K562 (cell line): ENCODE measurements around the gene LPCAT3. TPM values are rescaled to one million over a fixed set of nuclear protein-coding genes. Genes with fewer than 3 reads are reported as not detected.

Experiments used
- ATAC-seq: fragments of 200-7000 bp; cut with Tn5 transposase; 3 replicates; pipeline ENCODE4 v1.9.1; 2020; ENCODE audit warnings: moderate library complexity
- BruUV-seq: library from RNA; stranded (reverse); fragments of 400-500 nt; replicated peaks from 2 replicates; lab custom pipeline; 2021; lab: Mats Ljungman, UMichigan
- CTCF ChIA-PET: fragments of 300-600 bp; formaldehyde crosslinking; extraction: SDS; loops from one replicate; lab custom pipeline; 2021; ENCODE audit warnings: low intra/inter-chr PET ratio; lab: Yijun Ruan, JAX
- POLR2A ChIA-PET: fragments of 300-600, 350-650 bp; sonication (Branson Sonifier 250); formaldehyde crosslinking; extraction: SDS; loops from one replicate; lab custom pipeline; 2021; ENCODE audit warnings: antibody characterized with exemption, inconsistent platforms; lab: Yijun Ruan, JAX
- DNase-seq, 4 experiments: peaks; one replicate each; pipeline versions ENCODE4 v3.0.0 to v3.0.0-alpha.2; 2011 to 2018; ENCODE audit warnings: low spot score in 3 of 4, mixed read lengths in 3 of 4; ENCODE audit errors: extremely low read depth in 1 of 4
- FAIRE-seq: peaks from 2 replicates; lab custom pipeline; 2011; peaks lifted over from hg19 to GRCh38; lab: Jason Lieb, UNC
- H2AFZ ChIP-seq: 2 replicates; pipeline ENCODE4 v1.6.0; 2011; ENCODE audit warnings: low read depth, low read length, control low read depth, inconsistent platforms
- H3K27ac ChIP-seq: fragments of 200-600 bp; 3 replicates; pipeline ENCODE4 v1.8.0; 2011; ENCODE audit warnings: low read depth, mild to moderate bottlenecking, control low read depth, inconsistent platforms, low read length, moderate library complexity, mixed read lengths; ENCODE audit errors: extremely low read depth
- H3K27me3 ChIP-seq, 2 experiments: fragments of 300-600 bp in 1 of 2; 2 replicates in 1 of 2; 3 replicates in 1 of 2; pipeline versions ENCODE4 v1.6.0 to v1.8.0; 2011; ENCODE audit warnings: inconsistent platforms in 2 of 2, low read length in 2 of 2, mild to moderate bottlenecking in 1 of 2, mixed read lengths in 1 of 2, moderate library complexity in 1 of 2; ENCODE audit not compliant: control insufficient read depth in 2 of 2, insufficient read depth in 2 of 2
- H3K36me3 ChIP-seq: fragments of 300-600 bp; 3 replicates; pipeline ENCODE4 v1.8.0; 2011; ENCODE audit warnings: mild to moderate bottlenecking, low read length, inconsistent platforms; ENCODE audit not compliant: control insufficient read depth, insufficient read depth
- H3K4me1 ChIP-seq, 2 experiments: fragments of 200-600 bp in 1 of 2; replicated peaks in 1 of 2; 2 replicates in 1 of 2; 3 replicates in 1 of 2; pipeline versions ENCODE4 v1.5.1 to v1.8.0; 2011; ENCODE audit warnings: inconsistent platforms in 2 of 2, low read length in 2 of 2, mild to moderate bottlenecking in 1 of 2, mixed read lengths in 1 of 2, moderate library complexity in 1 of 2; ENCODE audit not compliant: control insufficient read depth in 2 of 2, insufficient read depth in 2 of 2
- H3K4me2 ChIP-seq: 2 replicates; pipeline ENCODE4 v1.6.1; 2011; ENCODE audit warnings: low read length, control low read depth, inconsistent platforms, mixed read lengths; ENCODE audit not compliant: insufficient read depth
- H3K4me3 ChIP-seq: fragments of 200-600 bp; sonication (generic), shearing (Covaris generic); 2 replicates; pipeline ENCODE4 v1.5.1; 2016; ENCODE audit warnings: control low read depth, inconsistent platforms
- H3K79me2 ChIP-seq: fragments of 200-600 bp; 3 replicates; pipeline ENCODE4 v1.8.0; 2011; ENCODE audit warnings: low read length, inconsistent platforms; ENCODE audit not compliant: control insufficient read depth, insufficient read depth
- H3K9ac ChIP-seq, 2 experiments: 2 replicates each; pipeline versions ENCODE4 v1.6.0 to v1.6.1; 2011; ENCODE audit warnings: low read depth in 2 of 2, low read length in 2 of 2, control low read depth in 1 of 2, inconsistent platforms in 1 of 2, mild to moderate bottlenecking in 1 of 2, mixed read lengths in 1 of 2; ENCODE audit not compliant: insufficient read depth in 1 of 2
- H3K9me1 ChIP-seq: one replicate; pipeline ENCODE4 v1.6.0; 2011; ENCODE audit warnings: inconsistent platforms, mild to moderate bottlenecking, low read length, moderate library complexity; ENCODE audit not compliant: control insufficient read depth, insufficient read depth
- H3K9me3 ChIP-seq: replicated peaks from 2 replicates; pipeline ENCODE4 v1.5.1; 2011; ENCODE audit warnings: low read depth, low read length, inconsistent platforms; ENCODE audit not compliant: control insufficient read depth, insufficient read depth
- H4K20me1 ChIP-seq: replicated peaks from 2 replicates; pipeline ENCODE4 v1.6.1; 2011; ENCODE audit warnings: low read length, inconsistent platforms, mixed read lengths; ENCODE audit not compliant: control insufficient read depth, insufficient read depth
- CC2D1A ChIP-seq: fragments of 450-650 bp; IDR thresholded peaks from 2 replicates; pipeline ENCODE4 v1.6.1; 2017; ENCODE audit warnings: mild to moderate bottlenecking
- NR4A1 ChIP-seq, 2 experiments: fragments of 250-450 bp in 1 of 2; fragments of 450-650 bp in 1 of 2; sonication (Bioruptor Pico) in 1 of 2; IDR thresholded peaks; 2 replicates each; pipeline versions ENCODE4 v1.4.0 to v1.6.1; 2016 to 2020; ENCODE audit warnings: mild to moderate bottlenecking in 2 of 2, missing compliant biosample characterization in 1 of 2, missing genetic modification characterization in 1 of 2, moderate library complexity in 1 of 2
- RCOR1 ChIP-seq, 2 experiments: IDR thresholded peaks; 2 replicates each; pipeline ENCODE4 v1.6.1; 2012; ENCODE audit warnings: low read depth in 2 of 2, low read length in 2 of 2, borderline replicate concordance in 1 of 2, improper control_type of control experiment in 1 of 2
- SRSF3 ChIP-seq: fragments of 200-400 bp; formaldehyde crosslinking; IDR thresholded peaks from 2 replicates; pipeline ENCODE4 v1.6.1; 2016; ENCODE audit warnings: mild to moderate bottlenecking, low read length, moderate library complexity; ENCODE audit not compliant: insufficient read depth
- TRIM25 ChIP-seq: fragments of 450-650 bp; IDR thresholded peaks from 2 replicates; pipeline ENCODE4 v1.7.0; 2016; ENCODE audit warnings: borderline replicate concordance
- ZNF197 ChIP-seq: fragments of 200-800 bp; sonication (Bioruptor generic); IDR thresholded peaks from 2 replicates; pipeline ENCODE4 v1.6.1; 2016; ENCODE audit warnings: low read depth, missing genetic modification characterization, missing compliant biosample characterization
- ZNF232 ChIP-seq: sonication (generic); formaldehyde crosslinking; IDR thresholded peaks from 2 replicates; pipeline ENCODE4 v1.8.0; 2022; ENCODE audit warnings: mild to moderate bottlenecking, missing genetic modification reagents
- ZNF699 ChIP-seq: fragments of 250-450 bp; sonication (Bioruptor Pico); IDR thresholded peaks from 2 replicates; pipeline ENCODE4 v1.8.0; 2021; ENCODE audit warnings: mild to moderate bottlenecking, moderate library complexity; ENCODE audit not compliant: insufficient replicate concordance
- WGBS: fragments of 100-300 bp; shearing (Covaris generic); methylation state at CpG from one replicate; pipeline ENCODE4 v1.1.6; 2016; ENCODE audit warnings: low coverage, mixed read lengths; ENCODE audit not compliant: insufficient coverage; ENCODE audit errors: missing lambda C conversion rate; 5-methylcytosine and 5-hydroxymethylcytosine counted together
- in situ Hi-C: fragments of 300-500 bp; cut with MboI; formaldehyde crosslinking; loops from 4 replicates; pipeline ENCODE4 v1.15.0; 2018; ENCODE audit warnings: inconsistent platforms, mixed read lengths
- intact Hi-C: fragments of 100-400 bp; cut with micrococcal nuclease; formaldehyde crosslinking; loops from 2 replicates; pipeline ENCODE4 v1.14.2; 2022
- polyA plus RNA-seq, 8 experiments: library from polyadenylated mRNA; depleted of rRNA in 4 of 8; stranded (reverse) in 5 of 8; unstranded in 3 of 8; fragments of >200 nt; fragmentation: Nextera tagmentation in 2 of 8; fragmentation: Illumina TruSeq in 1 of 8; extraction: Ambion mirVana in 2 of 8; extraction: Trizol in 1 of 8; gene quantifications; 2 replicates each; pipeline versions ENCODE4 v1.2.1 to v1.2.3, GENCODE V29; 2011 to 2014; ENCODE audit warnings: inconsistent platforms in 1 of 8, missing spikeins in 1 of 8
- total RNA-seq, 7 experiments: library from RNA; depleted of rRNA in 6 of 7; stranded (reverse); fragments of >200 nt in 6 of 7; fragmentation: Illumina TruSeq in 2 of 7; extraction: Trizol in 2 of 7; gene quantifications; 2 replicates each; pipeline versions ENCODE4 v1.2.1 to v1.2.3, GENCODE V29; 2011 to 2021; ENCODE audit warnings: low replicate concordance in 1 of 7
- TF ChIP-seq, protein P1 (sequence below): sonication (generic); formaldehyde crosslinking; IDR thresholded peaks from 2 replicates; pipeline ENCODE4 v1.8.1; 2023; ENCODE audit warnings: mild to moderate bottlenecking, missing genetic modification reagents

LPCAT3 gene
- total and polyA plus RNA-seq, 9 of the 15 experiments (the other 6 are each of a cell fraction or from before 2014, with no cell fraction given): 4.9 to 52.5 (median 25.3) TPM

- H3K9ac ChIP-seq: no peak overlapping the region
- FAIRE-seq: no peak
- no TSS peak for BruUV-seq
- CTCF ChIA-PET: interaction anchor here (0.7 to 2.1 kb wide), 6 partner anchors 33 to 128 kb away, joined by 3 to 25 read pairs (median 4); partner anchors contain the start of genes C1R and C1RL
- no peak for ATAC-seq
- no peaks in the 10 kb centered on the region for H3K27me3 ChIP-seq
- no peak for DNase-seq
- TF ChIP-seq TRIM25 (no peak), ZNF197 (CRISPR knock-in tag) (no peak), SRSF3 (no peak), ZNF699 (CRISPR knock-in tag) (no peak), RCOR1 (IDR thresholded peaks at IDR 0.05; ENCODE audit: borderline replicate concordance in 1 of 2, low read depth in 2 of 2, low read length in 2 of 2) (no peak), ZNF232 (CRISPR knock-in tag) (no peak), NR4A1 (CRISPR knock-in tag; IDR thresholded peaks at IDR 0.05) (no peak), NR4A1 (tag; IDR thresholded peaks at IDR 0.05) (no peak), CC2D1A (no peak)
- TF ChIP-seq, protein P1, sequence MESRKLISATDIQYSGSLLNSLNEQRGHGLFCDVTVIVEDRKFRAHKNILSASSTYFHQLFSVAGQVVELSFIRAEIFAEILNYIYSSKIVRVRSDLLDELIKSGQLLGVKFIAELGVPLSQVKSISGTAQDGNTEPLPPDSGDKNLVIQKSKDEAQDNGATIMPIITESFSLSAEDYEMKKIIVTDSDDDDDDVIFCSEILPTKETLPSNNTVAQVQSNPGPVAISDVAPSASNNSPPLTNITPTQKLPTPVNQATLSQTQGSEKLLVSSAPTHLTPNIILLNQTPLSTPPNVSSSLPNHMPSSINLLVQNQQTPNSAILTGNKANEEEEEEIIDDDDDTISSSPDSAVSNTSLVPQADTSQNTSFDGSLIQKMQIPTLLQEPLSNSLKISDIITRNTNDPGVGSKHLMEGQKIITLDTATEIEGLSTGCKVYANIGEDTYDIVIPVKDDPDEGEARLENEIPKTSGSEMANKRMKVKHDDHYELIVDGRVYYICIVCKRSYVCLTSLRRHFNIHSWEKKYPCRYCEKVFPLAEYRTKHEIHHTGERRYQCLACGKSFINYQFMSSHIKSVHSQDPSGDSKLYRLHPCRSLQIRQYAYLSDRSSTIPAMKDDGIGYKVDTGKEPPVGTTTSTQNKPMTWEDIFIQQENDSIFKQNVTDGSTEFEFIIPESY (CRISPR knock-in tag): no peak
- TF ChIP-seq, all 486 proteins: peak for 0
- Histone ChIP-seq H3K4me3 (no peak overlapping the region), H3K9me3 (no peaks in the 10 kb centered on the region), H3K4me1 (peaks cover 11 to 18% of the 10 kb centered on the region in 2 experiments; a peak in 3 of 5 replicates), H3K79me2 (no peaks in the 10 kb centered on the region), H3K9me1 (no peaks in the 10 kb centered on the region), H3K4me2 (no peak overlapping the region), H3K36me3 (no peaks in the 10 kb centered on the region), H3K27ac (no peak overlapping the region), H2AFZ (no peak overlapping the region), H4K20me1 (no peaks in the 10 kb centered on the region)
- WGBS: 44% methylated on average over 4 of the region's 4 CpGs
- in situ Hi-C loops (no loop called here), intact Hi-C loops (loop anchor here (1.0 to 2.0 kb wide), 3 partner anchors 33 to 129 kb away; partner anchors contain the start of gene C1R)
- POLR2A ChIA-PET: interaction anchor here (0.8 kb wide), 1 partner anchor 8 kb away, joined by 3 read pairs; no protein-coding TSS in a partner anchor
Observed at GRCh38 chr12:7059780-7060179, 41.5 kb upstream of the LPCAT3 start.
